ENCODE data around the gene WFIKKN1. TPM values are rescaled to one million over a fixed set of nuclear protein-coding genes. Genes with fewer than 3 reads are reported as not detected.

Gene WFIKKN1
- total and polyA plus RNA-seq, 2 experiments from 2014 or later, result 3.5 to 6.8 TPM

DNA sequence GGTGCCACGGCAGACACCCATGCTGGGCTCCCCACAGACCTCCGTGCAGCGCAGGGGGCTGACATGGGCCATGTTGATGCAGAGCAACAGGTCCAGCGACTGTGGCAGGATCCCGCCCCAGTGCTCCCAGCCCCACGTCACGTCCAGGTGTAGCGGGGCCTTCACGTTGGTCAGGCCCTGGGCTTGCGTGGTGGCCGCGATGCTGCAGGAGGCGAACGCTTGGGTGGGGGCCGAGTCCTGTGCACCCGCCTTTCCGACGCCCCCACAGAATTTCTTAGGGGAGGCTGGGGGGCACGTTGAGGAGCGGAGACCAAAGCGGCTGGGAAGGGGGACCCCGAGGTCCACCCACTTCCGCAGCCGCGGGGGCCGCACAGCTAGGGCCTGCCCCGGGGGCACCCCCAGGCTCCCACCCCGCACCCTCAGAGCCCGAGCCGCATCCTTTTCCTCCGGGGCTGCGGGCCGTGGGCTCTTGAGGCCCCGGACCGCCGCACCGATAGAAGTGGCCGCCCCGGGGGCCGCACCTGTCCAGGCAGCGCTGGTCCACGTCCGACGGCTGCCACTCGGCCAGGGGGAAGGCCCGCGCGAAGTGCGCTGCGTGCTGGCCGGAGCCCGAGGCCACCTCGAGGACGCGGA is 4.9 kb downstream of the WFIKKN1 start:
- H3K4me2 ChIP-seq, result peak overlapping the region; percentile 97

DNA sequence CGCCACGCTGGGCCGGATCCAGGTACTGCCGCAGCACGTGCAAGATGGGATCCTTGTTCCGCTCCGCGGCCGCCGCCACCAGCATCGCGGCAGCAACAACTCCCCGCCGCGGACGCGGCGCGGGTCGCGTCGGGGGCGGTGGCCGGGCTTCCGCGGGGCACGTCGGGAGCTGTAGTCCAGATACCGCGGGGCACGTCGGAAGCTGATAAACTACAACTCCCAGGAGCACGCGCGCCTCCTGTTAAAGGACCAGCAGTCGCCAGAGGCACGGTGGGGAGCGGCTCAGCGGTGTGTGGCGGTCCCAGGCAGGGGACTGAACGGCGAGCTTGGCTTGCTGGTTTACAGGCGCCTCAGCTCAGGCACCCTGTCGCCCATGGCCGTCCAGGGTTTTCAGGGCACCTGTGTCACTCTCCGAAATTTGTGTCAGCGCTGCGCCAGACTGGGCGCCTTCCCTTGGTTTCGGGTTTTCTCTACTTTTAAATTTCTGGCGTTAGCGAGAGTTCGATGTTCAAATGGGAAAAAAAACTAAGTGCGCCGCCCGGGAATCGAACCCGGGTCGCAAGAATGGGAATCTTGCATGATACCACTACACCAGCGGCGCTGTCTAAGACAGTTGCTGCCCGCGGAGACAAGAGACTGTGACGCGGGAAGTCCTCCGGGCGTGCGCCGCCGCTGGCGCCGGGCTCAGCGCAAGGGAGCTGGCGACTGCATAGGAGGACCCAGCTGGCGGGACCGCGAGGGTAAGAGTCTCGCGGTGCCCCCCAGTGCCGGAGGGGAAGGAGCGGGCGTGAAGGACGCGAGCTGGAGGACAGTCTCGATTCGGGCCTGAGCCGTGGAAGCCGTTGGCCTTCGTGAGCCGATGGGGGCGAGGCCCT is 5.7 kb downstream of the WFIKKN1 start, which contains the start of gene METTL26:
METTL26 (minus strand) TSS at position 100 of the 875 bp plus-strand sequence; CDS start at position 85, 15 bp downstream.
- peaks cover 19% of the 10 kb centered on the region for H3K4me1 ChIP-seq (ENCODE audit: insufficient read depth)
- H3K27ac ChIP-seq (ENCODE audit: low read depth), result 0 out of 2 replicates have a peak within 1 kb of the TSS, but pooled peaks have one; percentile 20
- DNase-seq (ENCODE audit: low spot score) (peak; percentile 98), ATAC-seq (peak; percentile 75)
- no peaks in the 10 kb centered on the region; the same call in 1 of the 2 replicates for H3K79me2 ChIP-seq (replicated peaks; ENCODE audit: insufficient read depth)
- H3K4me3 Mint-ChIP-seq, result peak within 1 kb of the TSS; percentile 89
- H3K27ac Mint-ChIP-seq, result peak within 1 kb of the TSS; percentile 89
- H3K4me1 Mint-ChIP-seq, result peaks cover 20% of the 10 kb centered on the region
- peaks cover 4% of the 10 kb centered on the region; the same call in 2 of the 3 replicates for H3K9me3 Mint-ChIP-seq
- no peaks in the 10 kb centered on the region for H3K27me3 ChIP-seq (ENCODE audit: insufficient read depth)
- peak within 1 kb of the TSS; percentile 81; the same call in 1 of the 2 replicates for H2AFZ ChIP-seq
- H3F3A ChIP-seq (replicated peaks; ENCODE audit: low read depth), result 0 out of 2 replicates have a peak, but pooled peaks cover 6% of the 10 kb centered on the region
- no peaks in the 10 kb centered on the region for H3K9me2 ChIP-seq (ENCODE audit: insufficient read depth)
- no peaks in the 10 kb centered on the region for H3K36me3 Mint-ChIP-seq (ENCODE audit: low read depth)
- peak within 1 kb of the TSS; percentile 97 for H3K4me2 ChIP-seq
- H3K27me3 Mint-ChIP-seq (ENCODE audit: insufficient read depth, low read depth, poor library complexity), result peaks cover 18% of the 10 kb centered on the region
- H3K36me3 ChIP-seq (ENCODE audit: insufficient read depth), result no peaks in the 10 kb centered on the region
- peak within 1 kb of the TSS; percentile 95 for H3K4me3 ChIP-seq
- no peaks in the 10 kb centered on the region for H4K20me1 ChIP-seq (replicated peaks; ENCODE audit: insufficient read depth)
- TF ChIP-seq EZH2 (IDR thresholded peaks at IDR 0.05; ENCODE audit: low read depth, unreplicated experiment), result no peak
- TF ChIP-seq ZNF331 (CRISPR knock-in tag; IDR thresholded peaks at IDR 0.05; ENCODE audit: low read depth), result no peak
- no peak for TF ChIP-seq EZH2phosphoT487 (IDR thresholded peaks at IDR 0.05; ENCODE audit: unreplicated experiment)
- TF ChIP-seq POLR2AphosphoS5 (IDR thresholded peaks at IDR 0.05; ENCODE audit: low read depth), result peak; percentile 89
- no peak for TF ChIP-seq JUNB (IDR thresholded peaks at IDR 0.05; ENCODE audit: unreplicated experiment)
- TF ChIP-seq CREB1 (CRISPR knock-in tag; IDR thresholded peaks at IDR 0.05; ENCODE audit: low read depth), result peak; percentile 64; the same call in 1 of the 2 replicates
- TF ChIP-seq STAT1 (IDR thresholded peaks at IDR 0.05; ENCODE audit: unreplicated experiment), result no peak
- TF ChIP-seq, protein P1, sequence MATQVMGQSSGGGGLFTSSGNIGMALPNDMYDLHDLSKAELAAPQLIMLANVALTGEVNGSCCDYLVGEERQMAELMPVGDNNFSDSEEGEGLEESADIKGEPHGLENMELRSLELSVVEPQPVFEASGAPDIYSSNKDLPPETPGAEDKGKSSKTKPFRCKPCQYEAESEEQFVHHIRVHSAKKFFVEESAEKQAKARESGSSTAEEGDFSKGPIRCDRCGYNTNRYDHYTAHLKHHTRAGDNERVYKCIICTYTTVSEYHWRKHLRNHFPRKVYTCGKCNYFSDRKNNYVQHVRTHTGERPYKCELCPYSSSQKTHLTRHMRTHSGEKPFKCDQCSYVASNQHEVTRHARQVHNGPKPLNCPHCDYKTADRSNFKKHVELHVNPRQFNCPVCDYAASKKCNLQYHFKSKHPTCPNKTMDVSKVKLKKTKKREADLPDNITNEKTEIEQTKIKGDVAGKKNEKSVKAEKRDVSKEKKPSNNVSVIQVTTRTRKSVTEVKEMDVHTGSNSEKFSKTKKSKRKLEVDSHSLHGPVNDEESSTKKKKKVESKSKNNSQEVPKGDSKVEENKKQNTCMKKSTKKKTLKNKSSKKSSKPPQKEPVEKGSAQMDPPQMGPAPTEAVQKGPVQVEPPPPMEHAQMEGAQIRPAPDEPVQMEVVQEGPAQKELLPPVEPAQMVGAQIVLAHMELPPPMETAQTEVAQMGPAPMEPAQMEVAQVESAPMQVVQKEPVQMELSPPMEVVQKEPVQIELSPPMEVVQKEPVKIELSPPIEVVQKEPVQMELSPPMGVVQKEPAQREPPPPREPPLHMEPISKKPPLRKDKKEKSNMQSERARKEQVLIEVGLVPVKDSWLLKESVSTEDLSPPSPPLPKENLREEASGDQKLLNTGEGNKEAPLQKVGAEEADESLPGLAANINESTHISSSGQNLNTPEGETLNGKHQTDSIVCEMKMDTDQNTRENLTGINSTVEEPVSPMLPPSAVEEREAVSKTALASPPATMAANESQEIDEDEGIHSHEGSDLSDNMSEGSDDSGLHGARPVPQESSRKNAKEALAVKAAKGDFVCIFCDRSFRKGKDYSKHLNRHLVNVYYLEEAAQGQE (IDR thresholded peaks at IDR 0.05; ENCODE audit: unreplicated experiment), result no peak

More for the DNA sequence above, 4.9 kb downstream of the WFIKKN1 start:
- Histone ChIP-seq H3K27ac (ENCODE audit: low read depth) (no peak overlapping the region), H3K4me3 (peak overlapping the region; percentile 95), H3K4me1 (ENCODE audit: insufficient read depth) (peaks cover 25% of the 10 kb centered on the region), H4K20me1 (replicated peaks; ENCODE audit: insufficient read depth) (no peaks in the 10 kb centered on the region), H3K79me2 (replicated peaks; ENCODE audit: insufficient read depth) (no peaks in the 10 kb centered on the region; the same call in 1 of the 2 replicates), H3K27me3 (ENCODE audit: insufficient read depth) (no peaks in the 10 kb centered on the region), H2AFZ (no peak overlapping the region), H3F3A (replicated peaks; ENCODE audit: low read depth) (0 out of 2 replicates have a peak, but pooled peaks cover 6% of the 10 kb centered on the region), H3K36me3 (ENCODE audit: insufficient read depth) (no peaks in the 10 kb centered on the region), H3K9me2 (ENCODE audit: insufficient read depth) (no peaks in the 10 kb centered on the region)
- TF ChIP-seq STAT1 (IDR thresholded peaks at IDR 0.05; ENCODE audit: unreplicated experiment), result no peak
- TF ChIP-seq, protein P1 (IDR thresholded peaks at IDR 0.05; ENCODE audit: unreplicated experiment), result peak; percentile 27
- Mint-ChIP-seq H3K9me3 (peaks cover 4% of the 10 kb centered on the region; the same call in 2 of the 3 replicates), H3K36me3 (ENCODE audit: low read depth) (no peaks in the 10 kb centered on the region), H3K4me3 (peak overlapping the region; percentile 89; the same call in 2 of the 3 replicates), H3K27ac (no peak overlapping the region), H3K4me1 (peaks cover 20% of the 10 kb centered on the region), H3K27me3 (ENCODE audit: insufficient read depth, low read depth, poor library complexity) (peaks cover 18% of the 10 kb centered on the region)
- DNase-seq (ENCODE audit: low spot score), result no peak
- ATAC-seq, result no peak

All from GM23338 (cell line).